HepG2 (cell line): ENCODE measurements around the gene AGER. TPM values are rescaled to one million over a fixed set of nuclear protein-coding genes. Genes with fewer than 3 reads are reported as not detected.

ENCODE experiments used
- ATAC-seq: fragments of 200-7000 bp; cut with Tn5 transposase; 3 replicates; pipeline ENCODE4 v1.9.1; 2020; ENCODE audit warnings: mild to moderate bottlenecking, moderate library complexity
- BruUV-seq: library from RNA; stranded (reverse); fragments of 400-500 nt; replicated peaks from 2 replicates; lab custom pipeline; 2021; lab: Mats Ljungman, UMichigan
- CTCF ChIA-PET: fragments of 300-600 bp; formaldehyde crosslinking; extraction: SDS; loops from one replicate; lab custom pipeline; 2021; ENCODE audit warnings: low total read pairs, inconsistent platforms, low intra/inter-chr PET ratio; lab: Yijun Ruan, JAX
- POLR2A ChIA-PET: fragments of 350-600 bp; sonication (Branson Sonifier 250); formaldehyde crosslinking; loops from one replicate; lab custom pipeline; 2020; ENCODE audit warnings: antibody characterized with exemption, inconsistent platforms; lab: Yijun Ruan, JAX
- DNase-seq: peaks from one replicate; pipeline ENCODE4 v3.0.0-alpha.2; 2015; ENCODE audit warnings: low spot score
- FAIRE-seq: peaks from 3 replicates; lab custom pipeline; 2011; peaks lifted over from hg19 to GRCh38; lab: Jason Lieb, UNC
- H2AFZ ChIP-seq: one replicate; pipeline ENCODE4 v1.6.1; 2011; ENCODE audit warnings: low read length, inconsistent platforms
- H3K27ac ChIP-seq: fragments of 300-600 bp; 3 replicates; pipeline ENCODE4 v1.8.0; 2011; ENCODE audit warnings: mixed run types, mild to moderate bottlenecking, mixed read lengths, low read length, inconsistent platforms; ENCODE audit not compliant: insufficient read depth; ENCODE audit errors: extremely low read length
- H3K27me3 ChIP-seq, 2 experiments: fragments of 200-600 bp in 1 of 2; 2 replicates in 1 of 2; 3 replicates in 1 of 2; pipeline versions ENCODE4 v1.6.0 to v1.8.0; 2011; ENCODE audit warnings: low read length in 2 of 2, mild to moderate bottlenecking in 2 of 2, moderate library complexity in 2 of 2, inconsistent platforms in 1 of 2; ENCODE audit not compliant: insufficient read depth in 2 of 2, control insufficient read depth in 1 of 2
- H3K36me3 ChIP-seq, 2 experiments: fragments of 200-600 bp in 1 of 2; replicated peaks in 1 of 2; 2 replicates in 1 of 2; 3 replicates in 1 of 2; pipeline versions ENCODE4 v1.5.1 to v1.8.0; 2011; ENCODE audit warnings: low read length in 2 of 2, inconsistent platforms in 1 of 2; ENCODE audit not compliant: insufficient read depth in 2 of 2, control insufficient read depth in 1 of 2
- H3K4me1 ChIP-seq: 2 replicates; pipeline ENCODE4 v1.5.1; 2012; ENCODE audit warnings: low read length, inconsistent platforms; ENCODE audit not compliant: insufficient read depth
- H3K4me2 ChIP-seq: 2 replicates; pipeline ENCODE4 v1.6.0; 2011; ENCODE audit warnings: low read depth, low read length, inconsistent platforms
- H3K4me3 ChIP-seq, 3 experiments: fragments of 200-600 bp in 1 of 3; sonication (generic), shearing (Covaris generic) in 1 of 3; replicated peaks in 1 of 3; 2 replicates each; pipeline ENCODE4 v1.5.1; 2011 to 2016; ENCODE audit warnings: low read length in 3 of 3, inconsistent platforms in 2 of 3, low read depth in 2 of 3, mild to moderate bottlenecking in 2 of 3, control low read depth in 1 of 3, mixed read lengths in 1 of 3; ENCODE audit not compliant: insufficient read depth in 1 of 3
- H3K79me2 ChIP-seq: one replicate; pipeline ENCODE4 v1.6.1; 2011; ENCODE audit warnings: low read length, inconsistent platforms; ENCODE audit not compliant: insufficient read depth
- H3K9ac ChIP-seq: 2 replicates; pipeline ENCODE4 v1.6.0; 2011; ENCODE audit warnings: mild to moderate bottlenecking, low read depth, low read length, inconsistent platforms; ENCODE audit not compliant: insufficient read depth
- H3K9me3 ChIP-seq: 2 replicates; pipeline ENCODE4 v1.5.1; 2012; ENCODE audit warnings: mild to moderate bottlenecking, low read length
- H4K20me1 ChIP-seq: 2 replicates; pipeline ENCODE4 v1.6.0; 2011; ENCODE audit warnings: inconsistent platforms, mild to moderate bottlenecking, low read length, moderate library complexity; ENCODE audit not compliant: insufficient read depth
- ARID4A ChIP-seq: sonication (generic); formaldehyde crosslinking; IDR thresholded peaks from 2 replicates; pipeline ENCODE4 v1.5.0; 2020; ENCODE audit warnings: mild to moderate bottlenecking, missing genetic modification reagents, borderline replicate concordance
- SMAD3 ChIP-seq: sonication (generic); formaldehyde crosslinking; IDR thresholded peaks from 2 replicates; pipeline ENCODE4 v1.4.0; 2020; ENCODE audit warnings: missing genetic modification reagents
- TEAD2 ChIP-seq: sonication (generic); formaldehyde crosslinking; IDR thresholded peaks from 2 replicates; pipeline ENCODE4 v1.9.0; 2021; ENCODE audit warnings: missing genetic modification reagents
- ZFP36L2 ChIP-seq: sonication (generic); formaldehyde crosslinking; IDR thresholded peaks from 2 replicates; pipeline ENCODE4 v1.4.0; 2020; ENCODE audit warnings: missing genetic modification reagents
- ZNF251 ChIP-seq: sonication (generic); formaldehyde crosslinking; IDR thresholded peaks from 2 replicates; pipeline ENCODE4 v1.9.0; 2021; ENCODE audit warnings: mild to moderate bottlenecking, missing genetic modification reagents
- ZNF34 ChIP-seq: sonication (generic); formaldehyde crosslinking; IDR thresholded peaks from 2 replicates; pipeline ENCODE4 v1.4.0; 2020; ENCODE audit warnings: mild to moderate bottlenecking, missing genetic modification reagents, borderline replicate concordance
- ZNF766 ChIP-seq: sonication (generic); formaldehyde crosslinking; IDR thresholded peaks from 2 replicates; pipeline ENCODE4 v1.5.0; 2020; ENCODE audit warnings: missing genetic modification reagents, borderline replicate concordance
- WGBS: methylation state at CpG from one replicate; pipeline ENCODE4 v1.1.6; 2017; ENCODE audit warnings: low lambda C conversion rate; 5-methylcytosine and 5-hydroxymethylcytosine counted together
- in situ Hi-C: cut with HindIII; loops from 2 replicates; pipeline ENCODE4 v1.10.0; 2017; ENCODE audit warnings: low pct_unique_long_range_greater_than_20kb; ENCODE audit not compliant: extremely low pct_ligation_motif_present
- intact Hi-C: fragments of 100-400 bp; cut with micrococcal nuclease; formaldehyde crosslinking; loops from one replicate; pipeline ENCODE4 v1.10.0; 2022; ENCODE audit not compliant: unreplicated experiment
- polyA plus RNA-seq, 8 experiments: library from polyadenylated mRNA; depleted of rRNA in 3 of 8; stranded (reverse) in 7 of 8; unstranded in 1 of 8; fragments of >200 nt; fragmentation: Illumina TruSeq in 4 of 8; extraction: Trizol in 4 of 8; gene quantifications; 2 replicates each; pipeline versions ENCODE4 v1.2.1 to v1.2.3, GENCODE V29; 2011 to 2016; ENCODE audit warnings: low read depth in 4 of 8, missing spikeins in 1 of 8, mixed read lengths in 1 of 8; ENCODE audit not compliant: insufficient read depth in 1 of 8
- total RNA-seq, 5 experiments: library from RNA; depleted of rRNA; stranded (reverse); fragments of >200 nt; fragmentation: Illumina TruSeq; extraction: Trizol; gene quantifications; 2 replicates each; pipeline ENCODE4 v1.2.3, GENCODE V29; 2016; ENCODE audit warnings: low read depth in 1 of 5
- TF ChIP-seq, protein P1 (sequence below): IDR thresholded peaks from 2 replicates; pipeline ENCODE4 v1.6.1; 2016; ENCODE audit warnings: low read depth, missing genetic modification reagents, missing compliant biosample characterization
- TF ChIP-seq, protein P2 (sequence below): sonication (generic); formaldehyde crosslinking; IDR thresholded peaks from 2 replicates; pipeline ENCODE4 v1.4.0; 2020; ENCODE audit warnings: missing genetic modification reagents, borderline replicate concordance

The AGER gene
- total and polyA plus RNA-seq, 2 of the 13 experiments (the other 11 are each of a cell fraction or from before 2014, with no cell fraction given): 1.9 to 5.1 TPM

DNA sequence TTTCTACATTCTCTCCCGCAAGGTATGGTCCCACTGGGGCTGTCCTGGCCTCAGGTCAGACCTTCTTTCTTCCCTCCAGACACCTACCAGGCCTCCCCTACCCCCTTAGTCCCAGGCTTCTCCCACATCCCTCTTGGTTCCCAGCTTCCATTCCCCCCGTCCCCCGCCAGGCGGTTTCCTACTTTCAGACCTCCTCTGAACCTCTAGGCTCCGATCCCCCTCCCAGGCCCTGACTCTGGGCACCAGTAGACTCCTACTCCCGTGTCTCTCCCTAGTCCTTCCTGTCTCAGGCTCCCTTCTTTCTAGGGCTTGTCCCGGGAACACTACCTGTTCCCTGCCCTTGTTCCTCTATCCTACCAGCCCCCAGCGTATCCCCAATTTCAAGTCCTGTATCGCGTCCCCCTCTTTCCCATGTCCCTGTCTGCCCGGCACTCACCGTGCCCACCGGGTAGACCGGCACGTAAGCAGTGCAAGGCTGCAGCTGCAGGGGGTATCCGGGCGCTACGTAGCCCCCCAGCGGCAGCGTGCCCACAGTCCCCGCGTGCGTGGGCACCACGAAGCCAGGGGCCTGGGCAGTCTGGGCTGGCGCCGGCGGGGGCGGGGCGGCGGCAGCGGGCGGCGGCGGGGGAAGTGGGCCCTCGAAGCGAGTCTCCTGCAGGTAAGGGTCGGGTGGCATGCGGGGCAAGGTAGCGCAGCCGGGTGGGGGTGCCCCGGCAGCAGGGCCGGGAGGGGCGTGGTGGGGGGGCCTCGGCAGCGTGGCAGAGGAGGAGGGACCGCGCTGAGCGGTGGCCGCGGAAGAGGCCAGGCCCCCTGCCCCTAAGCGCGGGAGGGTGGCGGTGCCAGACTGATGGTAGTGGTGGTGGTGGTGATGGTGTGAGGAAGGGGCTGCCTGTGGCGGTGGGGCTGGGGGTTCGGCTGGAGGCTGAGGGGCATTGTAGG lies 33.9 kb downstream of the AGER start:
- ATAC-seq (no peak), DNase-seq (no peak), FAIRE-seq (no peak)
- Histone ChIP-seq H3K9me3 (no peaks in the 10 kb centered on the region), H3K9ac (no peak overlapping the region), H3K4me3 (no peak overlapping the region), H3K36me3 (no peaks in the 10 kb centered on the region), H3K27ac (no peak overlapping the region), H3K4me2 (no peak overlapping the region), H2AFZ (no peak overlapping the region), H3K4me1 (peaks cover 26% of the 10 kb centered on the region), H3K27me3 (peaks cover 0 to 5% of the 10 kb centered on the region in 2 experiments; a peak in 2 of 5 replicates), H4K20me1 (no peaks in the 10 kb centered on the region), H3K79me2 (peaks cover 10% of the 10 kb centered on the region)
- ChIA-PET POLR2A (no interaction called here), CTCF (no interaction called here)
- no TSS peak for BruUV-seq
- in situ Hi-C loops: loop anchor here (5.0 kb wide), 1 partner anchor 33 kb away; no protein-coding TSS in a partner anchor
- intact Hi-C loops: no loop called here
- 87% methylated on average over 55 of the region's 55 CpGs for WGBS
- TF ChIP-seq, protein P1, sequence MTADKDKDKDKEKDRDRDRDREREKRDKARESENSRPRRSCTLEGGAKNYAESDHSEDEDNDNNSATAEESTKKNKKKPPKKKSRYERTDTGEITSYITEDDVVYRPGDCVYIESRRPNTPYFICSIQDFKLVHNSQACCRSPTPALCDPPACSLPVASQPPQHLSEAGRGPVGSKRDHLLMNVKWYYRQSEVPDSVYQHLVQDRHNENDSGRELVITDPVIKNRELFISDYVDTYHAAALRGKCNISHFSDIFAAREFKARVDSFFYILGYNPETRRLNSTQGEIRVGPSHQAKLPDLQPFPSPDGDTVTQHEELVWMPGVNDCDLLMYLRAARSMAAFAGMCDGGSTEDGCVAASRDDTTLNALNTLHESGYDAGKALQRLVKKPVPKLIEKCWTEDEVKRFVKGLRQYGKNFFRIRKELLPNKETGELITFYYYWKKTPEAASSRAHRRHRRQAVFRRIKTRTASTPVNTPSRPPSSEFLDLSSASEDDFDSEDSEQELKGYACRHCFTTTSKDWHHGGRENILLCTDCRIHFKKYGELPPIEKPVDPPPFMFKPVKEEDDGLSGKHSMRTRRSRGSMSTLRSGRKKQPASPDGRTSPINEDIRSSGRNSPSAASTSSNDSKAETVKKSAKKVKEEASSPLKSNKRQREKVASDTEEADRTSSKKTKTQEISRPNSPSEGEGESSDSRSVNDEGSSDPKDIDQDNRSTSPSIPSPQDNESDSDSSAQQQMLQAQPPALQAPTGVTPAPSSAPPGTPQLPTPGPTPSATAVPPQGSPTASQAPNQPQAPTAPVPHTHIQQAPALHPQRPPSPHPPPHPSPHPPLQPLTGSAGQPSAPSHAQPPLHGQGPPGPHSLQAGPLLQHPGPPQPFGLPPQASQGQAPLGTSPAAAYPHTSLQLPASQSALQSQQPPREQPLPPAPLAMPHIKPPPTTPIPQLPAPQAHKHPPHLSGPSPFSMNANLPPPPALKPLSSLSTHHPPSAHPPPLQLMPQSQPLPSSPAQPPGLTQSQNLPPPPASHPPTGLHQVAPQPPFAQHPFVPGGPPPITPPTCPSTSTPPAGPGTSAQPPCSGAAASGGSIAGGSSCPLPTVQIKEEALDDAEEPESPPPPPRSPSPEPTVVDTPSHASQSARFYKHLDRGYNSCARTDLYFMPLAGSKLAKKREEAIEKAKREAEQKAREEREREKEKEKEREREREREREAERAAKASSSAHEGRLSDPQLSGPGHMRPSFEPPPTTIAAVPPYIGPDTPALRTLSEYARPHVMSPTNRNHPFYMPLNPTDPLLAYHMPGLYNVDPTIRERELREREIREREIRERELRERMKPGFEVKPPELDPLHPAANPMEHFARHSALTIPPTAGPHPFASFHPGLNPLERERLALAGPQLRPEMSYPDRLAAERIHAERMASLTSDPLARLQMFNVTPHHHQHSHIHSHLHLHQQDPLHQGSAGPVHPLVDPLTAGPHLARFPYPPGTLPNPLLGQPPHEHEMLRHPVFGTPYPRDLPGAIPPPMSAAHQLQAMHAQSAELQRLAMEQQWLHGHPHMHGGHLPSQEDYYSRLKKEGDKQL: no peak
- no peak for TF ChIP-seq ZNF766
- TF ChIP-seq, protein P2, sequence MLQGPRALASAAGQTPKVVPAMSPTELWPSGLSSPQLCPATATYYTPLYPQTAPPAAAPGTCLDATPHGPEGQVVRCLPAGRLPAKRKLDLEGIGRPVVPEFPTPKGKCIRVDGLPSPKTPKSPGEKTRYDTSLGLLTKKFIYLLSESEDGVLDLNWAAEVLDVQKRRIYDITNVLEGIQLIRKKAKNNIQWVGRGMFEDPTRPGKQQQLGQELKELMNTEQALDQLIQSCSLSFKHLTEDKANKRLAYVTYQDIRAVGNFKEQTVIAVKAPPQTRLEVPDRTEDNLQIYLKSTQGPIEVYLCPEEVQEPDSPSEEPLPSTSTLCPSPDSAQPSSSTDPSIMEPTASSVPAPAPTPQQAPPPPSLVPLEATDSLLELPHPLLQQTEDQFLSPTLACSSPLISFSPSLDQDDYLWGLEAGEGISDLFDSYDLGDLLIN (CRISPR knock-in tag): no peak
- no peak for TF ChIP-seq SMAD3 (CRISPR knock-in tag)
- no peak for TF ChIP-seq ARID4A (CRISPR knock-in tag)
- no peak for TF ChIP-seq ZFP36L2 (CRISPR knock-in tag)
- no peak for TF ChIP-seq ZNF34 (CRISPR knock-in tag)
- TF ChIP-seq ZNF251: no peak
- no peak for TF ChIP-seq TEAD2 (CRISPR knock-in tag)
